ENCODE results near the gene KRT9.

Gene KRT9

GRCh38 chr17:41530062-41531048 lies 41.5 kb downstream of the KRT9 start:
- Histone ChIP-seq H3K9ac (ENCODE audit: low read length) (no peak overlapping the region), H3K27me3 (ENCODE audit: control insufficient read depth in 1 of 2, insufficient read depth in 2 of 2, low read length in 2 of 2) (peaks cover 11 to 44% of the 10 kb centered on the region in 2 donors), H3K27ac (ENCODE audit: low read depth, low read length) (no peak overlapping the region)

DNA sequence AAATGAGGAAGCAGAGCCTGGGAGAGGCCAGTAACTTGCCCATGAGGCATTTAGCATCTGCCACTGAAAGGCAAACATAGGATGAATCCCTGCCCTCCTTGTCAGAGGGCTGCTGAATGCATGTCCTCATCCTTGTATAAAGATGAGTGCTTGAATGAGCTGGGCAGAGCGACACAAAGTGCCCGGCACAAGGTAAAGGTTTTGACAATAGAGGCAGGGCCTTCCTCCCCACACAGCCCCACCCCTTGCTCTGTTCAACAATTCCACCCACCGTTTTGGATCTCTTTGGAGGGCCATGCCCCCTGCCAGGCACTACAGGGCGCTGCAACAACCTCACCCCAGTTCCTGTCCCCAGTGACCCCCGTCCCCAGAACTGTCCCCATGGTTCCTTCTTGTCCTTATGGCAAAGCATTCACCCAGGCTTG lies 42.4 kb downstream of the KRT9 start:
- Histone ChIP-seq H3K9ac (ENCODE audit: low read length) (no peak overlapping the region), H3K27me3 (ENCODE audit: control insufficient read depth in 1 of 2, insufficient read depth in 2 of 2, low read length in 2 of 2) (peaks cover 11 to 44% of the 10 kb centered on the region in 2 donors), H3K36me3 (ENCODE audit: insufficient read depth, low read length) (no peaks in the 10 kb centered on the region), H3K4me1 (ENCODE audit: insufficient read depth, low read length) (no peaks in the 10 kb centered on the region), H3K9me3 (ENCODE audit: low read length) (no peaks in the 10 kb centered on the region), H3K4me3 (ENCODE audit: low read depth in 1 of 2, low read length in 2 of 2) (no peak overlapping the region), H3K27ac (ENCODE audit: low read depth, low read length) (no peak overlapping the region)

More at GRCh38 chr17:41530062-41531048, 41.5 kb downstream of the KRT9 start:
- Histone ChIP-seq H3K4me1 (ENCODE audit: insufficient read depth, low read length) (no peaks in the 10 kb centered on the region), H3K4me3 (ENCODE audit: low read depth in 1 of 2, low read length in 2 of 2) (no peak overlapping the region), H3K36me3 (ENCODE audit: insufficient read depth, low read length) (no peaks in the 10 kb centered on the region), H3K9me3 (ENCODE audit: low read length) (no peaks in the 10 kb centered on the region)

GRCh38 chr17:41528959-41529353 lies 42.9 kb downstream of the KRT9 start:
- Histone ChIP-seq H3K9me3 (ENCODE audit: low read length) (no peaks in the 10 kb centered on the region), H3K27ac (ENCODE audit: low read depth, low read length) (no peak overlapping the region), H3K27me3 (ENCODE audit: control insufficient read depth in 1 of 2, insufficient read depth in 2 of 2, low read length in 2 of 2) (peaks cover 11 to 44% of the 10 kb centered on the region in 2 donors), H3K4me1 (ENCODE audit: insufficient read depth, low read length) (no peaks in the 10 kb centered on the region), H3K36me3 (ENCODE audit: insufficient read depth, low read length) (no peaks in the 10 kb centered on the region), H3K4me3 (ENCODE audit: low read depth in 1 of 2, low read length in 2 of 2) (no peak overlapping the region), H3K9ac (ENCODE audit: low read length) (no peak overlapping the region)

GRCh38 chr17:41527063-41528023 lies 44.5 kb downstream of the KRT9 start:
- Histone ChIP-seq H3K36me3 (ENCODE audit: insufficient read depth, low read length) (no peaks in the 10 kb centered on the region), H3K27me3 (ENCODE audit: control insufficient read depth in 1 of 2, insufficient read depth in 2 of 2, low read length in 2 of 2) (peaks cover 11 to 48% of the 10 kb centered on the region in 2 donors), H3K4me1 (ENCODE audit: insufficient read depth, low read length) (no peaks in the 10 kb centered on the region), H3K9ac (ENCODE audit: low read length) (no peak overlapping the region), H3K27ac (ENCODE audit: low read depth, low read length) (no peak overlapping the region), H3K4me3 (ENCODE audit: low read depth in 1 of 2, low read length in 2 of 2) (no peak overlapping the region), H3K9me3 (ENCODE audit: low read length) (no peaks in the 10 kb centered on the region)

GRCh38 chr17:41524261-41524660 lies 47.6 kb downstream of the KRT9 start:
- no peaks in the 10 kb centered on the region for H3K4me1 ChIP-seq (ENCODE audit: insufficient read depth, low read length)
- H3K36me3 ChIP-seq (ENCODE audit: insufficient read depth, low read length): no peaks in the 10 kb centered on the region
- H3K9ac ChIP-seq (ENCODE audit: low read length): no peak overlapping the region
- no peaks in the 10 kb centered on the region for H3K9me3 ChIP-seq (ENCODE audit: low read length)
- H3K4me3 ChIP-seq (ENCODE audit: low read depth in 1 of 2, low read length in 2 of 2): no peak overlapping the region
- H3K27ac ChIP-seq (ENCODE audit: low read depth, low read length): no peak overlapping the region
- peaks cover 0 to 37% of the 10 kb centered on the region in 2 donors for H3K27me3 ChIP-seq (ENCODE audit: control insufficient read depth in 1 of 2, insufficient read depth in 2 of 2, low read length in 2 of 2)

GRCh38 chr17:41523787-41524186 lies 48.1 kb downstream of the KRT9 start:
- no peak overlapping the region for H3K9ac ChIP-seq (ENCODE audit: low read length)
- peaks cover 0 to 32% of the 10 kb centered on the region in 2 donors for H3K27me3 ChIP-seq (ENCODE audit: control insufficient read depth in 1 of 2, insufficient read depth in 2 of 2, low read length in 2 of 2)
- no peaks in the 10 kb centered on the region for H3K36me3 ChIP-seq (ENCODE audit: insufficient read depth, low read length)
- H3K4me1 ChIP-seq (ENCODE audit: insufficient read depth, low read length): no peaks in the 10 kb centered on the region
- no peaks in the 10 kb centered on the region for H3K9me3 ChIP-seq (ENCODE audit: low read length)
- H3K4me3 ChIP-seq (ENCODE audit: low read depth in 1 of 2, low read length in 2 of 2): no peak overlapping the region
- H3K27ac ChIP-seq (ENCODE audit: low read depth, low read length): no peak overlapping the region

DNA sequence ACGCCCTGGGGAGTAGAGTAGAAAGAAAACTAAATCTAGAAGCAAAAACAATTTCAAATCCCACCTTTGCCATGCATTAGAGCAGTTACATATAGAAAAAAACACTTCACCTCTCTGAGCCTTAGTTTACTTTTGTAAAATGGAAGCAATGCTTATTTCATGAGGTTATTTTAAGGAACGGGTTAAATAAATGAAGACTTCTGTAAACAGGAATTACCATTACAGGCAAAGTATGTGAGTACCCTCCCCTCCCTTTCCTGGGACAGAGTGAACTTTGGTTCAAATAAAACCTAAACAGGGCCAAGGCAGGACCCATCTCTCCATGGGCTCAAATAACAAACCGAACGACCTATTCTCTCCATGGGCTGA lies 48.6 kb downstream of the KRT9 start:
- Histone ChIP-seq H3K4me1 (ENCODE audit: insufficient read depth, low read length) (no peaks in the 10 kb centered on the region), H3K9me3 (ENCODE audit: low read length) (no peaks in the 10 kb centered on the region), H3K27ac (ENCODE audit: low read depth, low read length) (no peak overlapping the region), H3K4me3 (ENCODE audit: low read depth in 1 of 2, low read length in 2 of 2) (no peak overlapping the region), H3K36me3 (ENCODE audit: insufficient read depth, low read length) (no peaks in the 10 kb centered on the region), H3K9ac (ENCODE audit: low read length) (no peak overlapping the region), H3K27me3 (ENCODE audit: control insufficient read depth in 1 of 2, insufficient read depth in 2 of 2, low read length in 2 of 2) (peaks cover 0 to 26% of the 10 kb centered on the region in 2 donors)

GRCh38 chr17:41522301-41523224 lies 49.3 kb downstream of the KRT9 start:
- Histone ChIP-seq H3K36me3 (ENCODE audit: insufficient read depth, low read length) (no peaks in the 10 kb centered on the region), H3K9ac (ENCODE audit: low read length) (no peak overlapping the region), H3K27ac (ENCODE audit: low read depth, low read length) (no peak overlapping the region), H3K4me3 (ENCODE audit: low read depth in 1 of 2, low read length in 2 of 2) (no peak overlapping the region), H3K9me3 (ENCODE audit: low read length) (no peaks in the 10 kb centered on the region), H3K27me3 (ENCODE audit: control insufficient read depth in 1 of 2, insufficient read depth in 2 of 2, low read length in 2 of 2) (peaks cover 0 to 20% of the 10 kb centered on the region in 2 donors), H3K4me1 (ENCODE audit: insufficient read depth, low read length) (no peaks in the 10 kb centered on the region)

DNA sequence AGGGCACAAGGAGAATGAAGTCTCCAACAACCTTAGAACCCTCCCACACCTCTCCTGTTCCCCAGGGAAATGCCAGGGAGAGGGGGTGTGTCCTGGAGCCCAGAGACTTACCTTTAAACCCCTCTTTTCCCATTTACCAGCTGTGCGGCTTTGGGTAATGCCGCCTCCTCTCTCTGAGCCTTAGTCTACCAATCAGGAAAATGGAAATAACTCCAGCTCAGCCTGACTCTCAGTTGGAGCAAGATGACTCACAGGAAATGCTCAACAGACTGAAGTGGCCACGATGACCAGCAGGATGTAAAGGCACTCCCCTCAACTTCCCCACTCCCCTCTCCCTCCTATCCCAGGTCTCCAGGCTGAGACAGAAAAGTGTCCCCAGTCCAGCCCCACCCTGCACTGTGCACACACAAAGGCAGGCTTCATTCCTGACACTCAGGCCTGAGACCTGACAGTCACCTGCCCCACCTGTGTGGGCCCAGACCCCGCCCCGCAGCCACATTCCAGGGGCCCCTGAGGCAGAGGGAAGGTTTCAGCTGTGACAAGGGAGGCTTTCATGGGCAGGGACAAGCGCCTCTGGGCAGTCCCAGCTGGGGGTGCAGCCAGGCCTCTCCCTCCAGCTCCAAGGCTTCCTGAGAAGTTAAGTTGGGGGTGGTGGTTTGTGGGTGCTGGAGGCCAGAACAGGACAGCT lies 50.1 kb downstream of the KRT9 start:
- Histone ChIP-seq H3K27me3 (ENCODE audit: control insufficient read depth in 1 of 2, insufficient read depth in 2 of 2, low read length in 2 of 2) (peaks cover 0 to 11% of the 10 kb centered on the region in 2 donors), H3K4me1 (ENCODE audit: insufficient read depth, low read length) (no peaks in the 10 kb centered on the region), H3K9me3 (ENCODE audit: low read length) (no peaks in the 10 kb centered on the region), H3K36me3 (ENCODE audit: insufficient read depth, low read length) (no peaks in the 10 kb centered on the region), H3K27ac (ENCODE audit: low read depth, low read length) (no peak overlapping the region), H3K9ac (ENCODE audit: low read length) (no peak overlapping the region), H3K4me3 (ENCODE audit: low read depth in 1 of 2, low read length in 2 of 2) (no peak overlapping the region)

GRCh38 chr17:41520821-41521521 lies 50.9 kb downstream of the KRT9 start:
- no peak overlapping the region for H3K9ac ChIP-seq (ENCODE audit: low read length)
- no peaks in the 10 kb centered on the region for H3K4me1 ChIP-seq (ENCODE audit: insufficient read depth, low read length)
- H3K4me3 ChIP-seq (ENCODE audit: low read depth in 1 of 2, low read length in 2 of 2): no peak overlapping the region
- peaks cover 0 to 10% of the 10 kb centered on the region in 2 donors for H3K27me3 ChIP-seq (ENCODE audit: control insufficient read depth in 1 of 2, insufficient read depth in 2 of 2, low read length in 2 of 2)
- no peaks in the 10 kb centered on the region for H3K9me3 ChIP-seq (ENCODE audit: low read length)
- no peaks in the 10 kb centered on the region for H3K36me3 ChIP-seq (ENCODE audit: insufficient read depth, low read length)
- H3K27ac ChIP-seq (ENCODE audit: low read depth, low read length): no peak overlapping the region
